Testis (tissue), 3 donors: ENCODE data around the gene ABL1. TPM values are rescaled to one million over a fixed set of nuclear protein-coding genes. Genes with fewer than 3 reads are reported as not detected.
A peak's percentile ranks its signal among the peaks of the same experiment; 100 is the strongest.

Experiments used
- DNase-seq: peaks from one replicate; pipeline ENCODE4 v3.0.0-alpha.2; 2019
- H3K27ac ChIP-seq, 2 donors: fragments of 200-600 bp; sonication (generic); one replicate each; pipeline ENCODE4 v1.5.1; 2019
- H3K27me3 ChIP-seq: fragments of 200-600 bp; sonication (generic); one replicate; pipeline ENCODE4 v1.5.1; 2019
- H3K36me3 ChIP-seq: fragments of 200-600 bp; sonication (generic); one replicate; pipeline ENCODE4 v1.5.1; 2017; ENCODE audit warnings: low read depth; ENCODE audit errors: missing control alignments
- H3K4me1 ChIP-seq: fragments of 200-600 bp; sonication (generic); one replicate; pipeline ENCODE4 v1.5.1; 2019
- H3K4me3 ChIP-seq, 2 donors: fragments of 200-600 bp; sonication (generic); one replicate each; pipeline ENCODE4 v1.5.1; 2017 to 2019
- H3K9me3 ChIP-seq: fragments of 200-600 bp; sonication (generic); one replicate; pipeline ENCODE4 v1.5.1; 2017
- CTCF ChIP-seq, 3 experiments: fragments of 450-650 bp in 2 of 3; fragments of 200-600 bp in 1 of 3; sonication (generic) in 1 of 3; IDR thresholded peaks; one replicate each; pipeline ENCODE4 v1.5.1; 2016 to 2019; ENCODE audit warnings: antibody characterized with exemption in 3 of 3, mild to moderate bottlenecking in 2 of 3, moderate library complexity in 1 of 3
- POLR2A ChIP-seq: fragments of 450-650 bp; IDR thresholded peaks from one replicate; pipeline ENCODE4 v1.6.1; 2017; ENCODE audit warnings: antibody characterized with exemption, mild to moderate bottlenecking, moderate library complexity
- WGBS, 2 donors: methylation state at CpG; one replicate each; pipeline ENCODE4 v1.1.5; 2018; 5-methylcytosine and 5-hydroxymethylcytosine counted together
- intact Hi-C: fragments of 100-400 bp; cut with DNase I; formaldehyde crosslinking; loops from one replicate; pipeline ENCODE4 v1.15.1; 2023; ENCODE audit warnings: low total_unique reads
- polyA plus RNA-seq: library from polyadenylated mRNA; stranded (reverse); fragments of 350-450 nt; fragmentation: Illumina TruSeq; extraction: RNeasy Lipid Tissue Mini Kit (QIAGEN cat#74804); gene quantifications from one replicate; pipeline ENCODE4 v1.2.3, GENCODE V29; 2014; ENCODE audit warnings: low read depth, low replicate concordance; ENCODE audit not compliant: insufficient read depth
- total RNA-seq, 2 donors: library from RNA; depleted of rRNA; stranded (reverse); fragments of >200 nt; gene quantifications; one replicate each; pipeline ENCODE4 v1.2.3, GENCODE V29; 2016

Gene ABL1
- total and polyA plus RNA-seq, 3 donors from 2014 or later: 51.0 to 65.9 (median 57.2) TPM

- no peak overlapping the region for H3K4me3 ChIP-seq
- 61 to 81% methylated on average over 34 of the region's 34 CpGs for WGBS, 2 donors
- no peak overlapping the region for H3K27ac ChIP-seq
- peak in 2 of 3 experiments; percentile 14 to 40 for TF ChIP-seq CTCF (IDR thresholded peaks at IDR 0.05)
- no peak for TF ChIP-seq POLR2A
- no peaks in the 10 kb centered on the region for H3K27me3 ChIP-seq
- intact Hi-C loops: no loop called here
- H3K9me3 ChIP-seq: no peaks in the 10 kb centered on the region
- peaks cover 37% of the 10 kb centered on the region for H3K4me1 ChIP-seq
- peak; percentile 62 for DNase-seq
- H3K36me3 ChIP-seq: no peaks in the 10 kb centered on the region
Observed at GRCh38 chr9:130893341-130894101, 58.5 kb downstream of the ABL1 start.

- Histone ChIP-seq H3K27ac (peak overlapping the region in 1 of 2 donors; percentile 14), H3K27me3 (no peaks in the 10 kb centered on the region), H3K9me3 (no peaks in the 10 kb centered on the region), H3K4me1 (peaks cover 42% of the 10 kb centered on the region), H3K4me3 (no peak overlapping the region), H3K36me3 (no peaks in the 10 kb centered on the region)
- WGBS, 2 donors: 61 to 91% methylated on average over 7 of the region's 7 CpGs
- intact Hi-C loops: no loop called here
- DNase-seq: peak; percentile 76
- TF ChIP-seq POLR2A: no peak
- no peak for TF ChIP-seq CTCF (IDR thresholded peaks at IDR 0.05)
Observed at GRCh38 chr9:130894546-130894945, 59.5 kb downstream of the ABL1 start.

- no peaks in the 10 kb centered on the region for H3K9me3 ChIP-seq
- 71 to 83% methylated on average over 5 to 7 of the region's 9 CpGs for WGBS, 2 donors
- intact Hi-C loops: no loop called here
- no peak overlapping the region for H3K27ac ChIP-seq
- H3K4me1 ChIP-seq: peaks cover 42% of the 10 kb centered on the region
- DNase-seq: no peak
- no peak for TF ChIP-seq CTCF (IDR thresholded peaks at IDR 0.05)
- no peak for TF ChIP-seq POLR2A
- H3K27me3 ChIP-seq: no peaks in the 10 kb centered on the region
- H3K4me3 ChIP-seq: no peak overlapping the region
- H3K36me3 ChIP-seq: no peaks in the 10 kb centered on the region
Observed at GRCh38 chr9:130895038-130895437, 60.0 kb downstream of the ABL1 start.

GRCh38 chr9:130895481-130896232 is 60.6 kb downstream of the ABL1 start:
- TF ChIP-seq CTCF (IDR thresholded peaks at IDR 0.05) (no peak), POLR2A (no peak)
- Histone ChIP-seq H3K4me1 (peaks cover 42% of the 10 kb centered on the region), H3K36me3 (no peaks in the 10 kb centered on the region), H3K27me3 (no peaks in the 10 kb centered on the region), H3K27ac (no peak overlapping the region), H3K4me3 (no peak overlapping the region), H3K9me3 (no peaks in the 10 kb centered on the region)
- DNase-seq: no peak
- 71 to 77% methylated on average over 7 to 23 of the region's 24 CpGs for WGBS, 2 donors
- intact Hi-C loops: no loop called here
